Activated CD4-positive, alpha-beta T cell treated with anti-CD3 and anti-CD28 coated beads for 1 hour (primary cell): Measurements from ENCODE around the gene PAPOLB.

Source experiments
- DNase-seq: peaks from one replicate; pipeline ENCODE4 v3.0.0-alpha.2; 2020

Gene PAPOLB

DNA sequence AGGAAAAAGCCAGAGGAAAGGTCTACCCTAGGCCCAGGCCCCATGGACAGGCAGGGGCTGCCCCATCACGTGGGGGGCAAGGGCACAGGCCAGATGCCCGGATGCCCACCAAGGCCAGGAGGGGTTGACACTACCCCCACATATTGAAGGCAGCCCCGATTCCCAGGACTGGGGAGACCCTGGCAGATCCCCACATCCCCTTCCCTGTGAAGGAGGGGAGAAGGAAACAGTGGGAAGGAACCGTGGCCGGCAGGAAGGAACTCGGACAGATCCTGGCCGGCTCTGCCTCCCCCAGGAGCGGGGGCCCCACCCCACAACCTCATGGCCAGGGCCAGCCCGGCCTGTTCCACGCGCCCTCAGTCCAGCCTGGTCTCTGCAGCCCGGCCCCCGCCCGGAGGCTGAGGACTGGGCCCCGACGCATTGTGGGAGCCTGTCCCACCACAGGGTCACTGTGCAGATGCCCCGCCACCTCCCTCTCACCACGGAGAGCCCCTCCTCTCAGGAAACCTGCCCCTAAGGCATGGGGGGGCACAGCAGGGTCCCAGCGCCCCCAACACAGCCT is 41.3 kb downstream of the PAPOLB start:
- no peak for DNase-seq

DNA sequence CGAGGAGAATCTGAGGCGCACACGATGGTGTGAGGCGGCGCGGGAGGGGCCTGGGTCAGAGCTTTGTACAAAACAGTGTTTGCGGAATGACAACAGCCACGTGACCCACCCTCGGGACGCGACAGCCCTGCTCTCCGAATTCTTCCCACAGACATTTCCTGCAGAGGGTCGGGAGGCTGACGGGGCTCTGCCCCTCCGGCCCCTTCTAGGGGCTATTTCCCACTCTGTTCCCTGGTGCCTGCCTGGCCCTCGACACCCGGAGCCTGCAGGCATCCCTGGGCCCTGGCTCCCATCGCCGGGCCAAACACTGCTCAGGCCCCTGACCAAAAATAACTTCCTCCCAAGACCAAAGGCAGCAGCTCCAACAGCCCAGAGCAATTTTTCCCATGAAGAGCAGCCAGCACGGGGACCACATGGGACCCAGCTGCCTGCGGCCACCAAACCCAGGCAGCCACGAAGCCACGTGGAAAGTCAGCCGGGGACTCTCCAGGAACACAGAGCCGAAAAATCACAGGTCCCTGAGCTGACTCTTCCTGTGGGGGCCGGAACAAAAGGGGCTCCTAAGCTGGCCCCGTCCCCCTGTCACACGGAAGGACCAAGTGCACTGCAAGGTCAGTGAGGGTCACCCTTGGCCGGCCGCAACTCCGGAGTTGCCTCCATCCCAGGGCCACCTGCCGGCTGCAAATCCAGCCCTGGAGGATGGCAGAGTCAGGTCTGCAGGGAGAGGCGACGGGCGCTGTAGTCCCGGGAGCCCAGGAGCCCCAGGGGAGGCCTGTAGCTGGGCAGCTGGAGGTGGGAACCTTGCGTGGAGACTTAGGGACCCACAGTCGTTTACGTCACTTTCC is 42.0 kb downstream of the PAPOLB start:
- DNase-seq = no peak

GRCh38 chr7:4818000-4818794 is 43.6 kb downstream of the PAPOLB start:
- no peak for DNase-seq

GRCh38 chr7:4817178-4817901 is 44.5 kb downstream of the PAPOLB start:
- DNase-seq = no peak

DNA sequence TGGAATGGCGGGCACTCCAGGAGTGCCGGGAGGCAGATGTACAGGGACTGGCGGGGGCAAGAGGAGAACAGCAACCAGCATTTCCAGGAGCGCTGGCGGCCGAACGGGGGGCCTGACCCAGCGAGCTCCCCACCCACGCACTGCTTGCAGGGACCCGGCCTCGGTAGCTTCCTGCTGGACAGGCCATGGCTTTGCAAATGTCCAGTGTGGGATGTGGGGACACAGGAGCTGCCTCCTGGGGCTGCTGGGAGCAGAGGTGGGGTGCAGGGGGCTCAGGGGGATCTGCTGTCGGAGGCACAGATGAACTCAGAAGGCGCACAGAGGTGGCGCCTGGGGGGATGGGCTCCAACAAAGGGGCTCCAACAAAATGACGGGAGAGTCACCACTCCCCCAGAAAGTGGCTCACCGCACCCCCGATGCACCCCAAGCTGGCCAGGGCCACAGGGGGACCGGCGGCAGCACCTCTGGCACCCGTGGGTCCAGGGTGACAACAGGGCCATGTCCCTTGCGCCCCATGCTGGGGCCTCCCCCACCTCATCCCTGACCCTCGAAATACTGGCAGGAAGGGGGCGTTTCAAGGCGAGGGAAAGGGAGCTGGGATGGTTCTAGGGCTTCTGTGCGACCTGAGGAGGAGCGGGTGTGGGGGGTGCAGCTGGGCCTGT is 45.3 kb downstream of the PAPOLB start:
- no peak for DNase-seq

GRCh38 chr7:4815609-4816418 is 46.0 kb downstream of the PAPOLB start:
- DNase-seq = no peak

DNA sequence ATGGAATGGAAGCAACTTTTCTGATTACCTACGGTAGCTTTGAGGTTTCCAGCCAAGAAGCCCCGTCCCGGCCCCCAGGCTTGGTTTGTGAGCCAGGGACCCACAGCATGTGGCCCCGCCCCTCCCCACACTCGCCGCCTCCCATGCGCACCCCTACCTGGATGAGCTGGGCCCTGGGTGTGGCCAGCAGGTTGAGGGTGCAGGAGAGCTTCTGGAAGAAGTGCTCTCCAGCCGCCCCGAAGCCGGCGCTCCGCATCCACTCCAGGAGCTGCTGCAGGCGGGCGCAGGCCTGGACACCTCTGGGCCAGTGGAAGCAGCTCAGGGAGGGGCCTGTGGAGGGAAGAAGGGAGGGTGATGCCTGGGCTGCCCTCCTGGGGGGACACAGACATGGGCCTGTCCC is 46.7 kb downstream of the PAPOLB start:
- no peak for DNase-seq

DNA sequence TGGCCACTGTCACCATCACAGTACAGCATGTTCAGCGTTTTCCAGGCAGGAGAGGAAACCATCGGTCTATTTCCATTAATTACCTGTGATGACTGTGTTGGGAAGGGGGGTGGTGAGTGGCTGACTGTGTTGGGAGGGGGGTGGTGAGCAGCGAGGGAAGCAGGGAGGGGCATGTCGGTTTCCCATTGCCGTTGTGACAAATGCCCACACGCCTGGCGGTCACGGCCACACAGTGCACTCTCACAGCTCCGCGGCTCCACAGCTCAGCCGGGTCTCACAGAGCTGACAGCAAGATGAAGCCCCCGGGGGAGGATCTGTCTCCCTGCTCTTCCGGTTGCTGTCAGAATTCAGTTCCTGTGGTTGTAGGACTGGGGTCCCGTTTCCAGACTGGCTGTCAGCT is 47.4 kb downstream of the PAPOLB start:
- no peak for DNase-seq

DNA sequence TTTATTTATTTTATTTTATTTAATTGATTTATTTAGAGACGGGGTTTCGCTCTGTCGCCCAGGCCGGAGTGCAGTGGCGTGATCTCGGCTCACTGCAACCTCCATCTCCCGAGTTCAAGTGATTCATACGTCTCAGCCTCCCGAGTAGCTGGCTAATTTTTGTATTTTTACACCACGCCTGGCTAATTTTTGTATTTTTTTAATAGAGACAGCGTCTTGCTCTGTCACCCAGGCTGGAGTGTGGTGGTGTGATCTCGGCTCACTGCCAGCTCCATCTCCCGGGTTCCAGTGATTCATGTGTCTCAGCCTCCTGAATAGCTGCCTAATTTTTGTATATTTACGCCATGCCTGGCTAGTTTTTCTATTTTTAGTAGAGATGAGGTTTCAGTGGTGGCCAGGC is 52.2 kb downstream of the PAPOLB start:
- no peak for DNase-seq

DNA sequence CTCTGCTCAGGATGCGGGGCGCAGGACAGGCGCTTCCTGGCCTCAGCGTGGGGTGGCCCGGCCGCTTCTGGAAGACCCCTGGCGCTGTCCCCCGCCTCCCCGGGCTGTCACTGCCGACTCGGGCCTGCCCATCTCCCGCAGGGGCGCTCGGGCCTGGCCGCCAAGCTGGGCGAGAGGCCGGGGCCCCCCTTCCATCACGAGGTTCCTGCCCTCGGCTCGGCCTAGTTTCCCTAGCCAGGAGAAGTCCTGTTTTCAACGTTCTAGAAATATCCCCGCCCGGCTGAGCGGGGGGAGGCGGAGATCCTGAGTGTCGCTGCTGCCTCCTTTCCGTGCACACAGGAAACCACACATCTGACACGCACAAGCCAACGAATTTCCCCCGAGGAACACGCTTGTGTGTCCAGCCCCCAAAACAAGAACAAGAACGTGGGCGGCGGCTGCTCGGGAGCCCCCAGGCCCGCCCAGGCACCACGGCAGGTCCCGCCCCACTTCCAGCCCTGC is 52.7 kb downstream of the PAPOLB start:
- DNase-seq = peak; percentile 20

DNA sequence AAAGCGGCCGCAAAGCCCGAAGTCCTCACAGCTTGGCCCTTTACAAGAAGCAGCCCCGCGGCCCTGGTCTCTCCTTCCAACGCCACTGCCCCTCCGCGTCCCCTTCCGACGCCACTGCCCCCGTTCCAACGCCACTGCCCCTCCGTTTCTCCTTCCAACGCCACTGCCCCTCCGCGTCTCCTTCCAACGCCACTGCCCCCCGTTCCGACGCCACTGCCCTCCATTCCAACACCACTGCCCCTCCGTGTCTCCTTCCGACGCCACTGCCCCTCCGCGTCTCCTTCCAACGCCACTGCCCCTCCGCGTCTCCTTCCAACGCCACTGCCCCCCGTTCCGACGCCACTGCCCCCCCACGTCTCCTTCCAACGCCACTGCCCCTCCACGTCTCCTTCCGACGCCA is 53.3 kb downstream of the PAPOLB start:
- DNase-seq = no peak

DNA sequence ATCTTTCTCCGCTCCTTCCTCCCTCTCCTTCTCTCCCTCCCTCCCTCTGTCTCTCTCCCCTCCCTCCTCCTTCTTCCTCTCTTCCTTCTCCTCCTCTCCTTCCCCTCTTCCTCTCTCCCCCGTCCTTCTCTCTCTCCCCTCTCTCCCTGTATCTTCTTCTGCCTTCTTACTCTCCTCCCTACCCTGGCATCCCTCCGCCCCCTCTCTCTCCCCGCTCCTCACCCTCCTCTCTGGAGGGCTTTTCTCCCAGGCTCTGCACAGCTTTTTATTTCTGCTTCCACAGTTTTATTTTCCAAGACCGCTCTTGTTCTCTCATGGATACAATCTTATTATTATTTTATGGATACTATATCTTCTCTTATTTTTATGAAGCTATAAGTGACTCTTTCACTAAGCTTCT is 53.8 kb downstream of the PAPOLB start:
- DNase-seq = no peak
